Measurements from ENCODE around the gene SLC25A41. TPM values are rescaled to one million over a fixed set of nuclear protein-coding genes. Genes with fewer than 3 reads are reported as not detected.

SLC25A41 gene
- total RNA-seq, 1 donor from 2014 or later = 0.30 TPM

GRCh38 chr19:6455924-6456323 is 22.4 kb upstream of the SLC25A41 start:
- DNase-seq (ENCODE audit: low spot score) = no peak
- peaks cover 52% of the 10 kb centered on the region for H3K36me3 Mint-ChIP-seq (ENCODE audit: low read depth)
- no peak overlapping the region for H3K4me3 Mint-ChIP-seq (ENCODE audit: low read depth)
- H3K27ac Mint-ChIP-seq = no peak overlapping the region
- no peaks in the 10 kb centered on the region for H3K27me3 Mint-ChIP-seq (ENCODE audit: low read depth)
- peaks cover 19% of the 10 kb centered on the region for H3K9me3 Mint-ChIP-seq
- H3K4me1 Mint-ChIP-seq (ENCODE audit: low read depth) = peaks cover 6% of the 10 kb centered on the region
- intact Hi-C loops (cut with micrococcal nuclease) = no loop called here

GRCh38 chr19:6453951-6454565 is 20.5 kb upstream of the SLC25A41 start:
- Mint-ChIP-seq H3K4me1 (ENCODE audit: low read depth) (peaks cover 6% of the 10 kb centered on the region), H3K9me3 (peaks cover 19% of the 10 kb centered on the region), H3K36me3 (ENCODE audit: low read depth) (peaks cover 57% of the 10 kb centered on the region), H3K27me3 (ENCODE audit: low read depth) (no peaks in the 10 kb centered on the region), H3K27ac (no peak overlapping the region), H3K4me3 (ENCODE audit: low read depth) (no peak overlapping the region)
- no peak for DNase-seq (ENCODE audit: low spot score)
- intact Hi-C loops (cut with micrococcal nuclease) = no loop called here

GRCh38 chr19:6452899-6453298 is 19.3 kb upstream of the SLC25A41 start:
- no peak for DNase-seq (ENCODE audit: low spot score)
- intact Hi-C loops (cut with micrococcal nuclease) = no loop called here
- Mint-ChIP-seq H3K4me1 (ENCODE audit: low read depth) (no peaks in the 10 kb centered on the region), H3K27me3 (ENCODE audit: low read depth) (no peaks in the 10 kb centered on the region), H3K27ac (no peak overlapping the region), H3K36me3 (ENCODE audit: low read depth) (peaks cover 57% of the 10 kb centered on the region), H3K9me3 (peaks cover 19% of the 10 kb centered on the region), H3K4me3 (ENCODE audit: low read depth) (no peak overlapping the region)

- DNase-seq (ENCODE audit: low spot score) = no peak
- H3K4me3 Mint-ChIP-seq (ENCODE audit: low read depth) = no peak overlapping the region
- H3K9me3 Mint-ChIP-seq = peaks cover 19% of the 10 kb centered on the region
- no peaks in the 10 kb centered on the region for H3K27me3 Mint-ChIP-seq (ENCODE audit: low read depth)
- intact Hi-C loops (cut with micrococcal nuclease) = no loop called here
- peaks cover 57% of the 10 kb centered on the region for H3K36me3 Mint-ChIP-seq (ENCODE audit: low read depth)
- no peak overlapping the region for H3K27ac Mint-ChIP-seq
- no peaks in the 10 kb centered on the region for H3K4me1 Mint-ChIP-seq (ENCODE audit: low read depth)
Observed at GRCh38 chr19:6452223-6452614, 18.7 kb upstream of the SLC25A41 start.

GRCh38 chr19:6451583-6452222 is 18.1 kb upstream of the SLC25A41 start:
- Mint-ChIP-seq H3K36me3 (ENCODE audit: low read depth) (peaks cover 57% of the 10 kb centered on the region), H3K27ac (no peak overlapping the region), H3K9me3 (peaks cover 19% of the 10 kb centered on the region), H3K4me3 (ENCODE audit: low read depth) (no peak overlapping the region), H3K4me1 (ENCODE audit: low read depth) (no peaks in the 10 kb centered on the region), H3K27me3 (ENCODE audit: low read depth) (no peaks in the 10 kb centered on the region)
- no peak for DNase-seq (ENCODE audit: low spot score)
- intact Hi-C loops (cut with micrococcal nuclease) = no loop called here

GRCh38 chr19:6450166-6450565 is 16.6 kb upstream of the SLC25A41 start:
- DNase-seq (ENCODE audit: low spot score) = no peak
- H3K9me3 Mint-ChIP-seq = peaks cover 15% of the 10 kb centered on the region

GRCh38 chr19:6448045-6448444 is 14.5 kb upstream of the SLC25A41 start:
- no peak overlapping the region for H3K4me3 Mint-ChIP-seq (ENCODE audit: low read depth)
- no peak overlapping the region for H3K27ac Mint-ChIP-seq
- H3K4me1 Mint-ChIP-seq (ENCODE audit: low read depth) = no peaks in the 10 kb centered on the region
- H3K27me3 Mint-ChIP-seq (ENCODE audit: low read depth) = no peaks in the 10 kb centered on the region
- no peaks in the 10 kb centered on the region for H3K9me3 Mint-ChIP-seq
- intact Hi-C loops (cut with micrococcal nuclease) = no loop called here
- H3K36me3 Mint-ChIP-seq (ENCODE audit: low read depth) = peaks cover 22% of the 10 kb centered on the region
- no peak for DNase-seq (ENCODE audit: low spot score)

More at GRCh38 chr19:6450166-6450565, 16.6 kb upstream of the SLC25A41 start:
- H3K27ac Mint-ChIP-seq = no peak overlapping the region
- no peak overlapping the region for H3K4me3 Mint-ChIP-seq (ENCODE audit: low read depth)
- no peaks in the 10 kb centered on the region for H3K4me1 Mint-ChIP-seq (ENCODE audit: low read depth)
- H3K27me3 Mint-ChIP-seq (ENCODE audit: low read depth) = no peaks in the 10 kb centered on the region
- H3K36me3 Mint-ChIP-seq (ENCODE audit: low read depth) = peaks cover 43% of the 10 kb centered on the region
- intact Hi-C loops (cut with micrococcal nuclease) = no loop called here

- Mint-ChIP-seq H3K4me1 (ENCODE audit: low read depth) (no peaks in the 10 kb centered on the region), H3K27me3 (ENCODE audit: low read depth) (no peaks in the 10 kb centered on the region), H3K4me3 (ENCODE audit: low read depth) (no peak overlapping the region), H3K36me3 (ENCODE audit: low read depth) (peaks cover 7% of the 10 kb centered on the region), H3K9me3 (no peaks in the 10 kb centered on the region), H3K27ac (no peak overlapping the region)
- intact Hi-C loops (cut with micrococcal nuclease) = no loop called here
- DNase-seq (ENCODE audit: low spot score) = no peak
Observed at GRCh38 chr19:6446452-6446851, 12.9 kb upstream of the SLC25A41 start.

GRCh38 chr19:6443986-6444385 is 10.4 kb upstream of the SLC25A41 start:
- no peaks in the 10 kb centered on the region for H3K36me3 Mint-ChIP-seq (ENCODE audit: low read depth)
- H3K4me3 Mint-ChIP-seq (ENCODE audit: low read depth) = no peak overlapping the region
- DNase-seq (ENCODE audit: low spot score) = no peak
- H3K27me3 Mint-ChIP-seq (ENCODE audit: low read depth) = no peaks in the 10 kb centered on the region
- no peaks in the 10 kb centered on the region for H3K9me3 Mint-ChIP-seq
- no peak overlapping the region for H3K27ac Mint-ChIP-seq
- H3K4me1 Mint-ChIP-seq (ENCODE audit: low read depth) = no peaks in the 10 kb centered on the region
- intact Hi-C loops (cut with micrococcal nuclease) = no loop called here

- intact Hi-C loops (cut with micrococcal nuclease) = no loop called here
Observed at GRCh38 chr19:6442087-6442688, 8.6 kb upstream of the SLC25A41 start.

GRCh38 chr19:6440905-6441304 is 7.3 kb upstream of the SLC25A41 start:
- intact Hi-C loops (cut with micrococcal nuclease) = no loop called here
- no peak for DNase-seq (ENCODE audit: low spot score)
- Mint-ChIP-seq H3K27ac (no peak overlapping the region), H3K4me1 (ENCODE audit: low read depth) (no peaks in the 10 kb centered on the region), H3K36me3 (ENCODE audit: low read depth) (no peaks in the 10 kb centered on the region), H3K9me3 (no peaks in the 10 kb centered on the region), H3K4me3 (ENCODE audit: low read depth) (no peak overlapping the region), H3K27me3 (ENCODE audit: low read depth) (no peaks in the 10 kb centered on the region)

More at GRCh38 chr19:6442087-6442688, 8.6 kb upstream of the SLC25A41 start:
- Mint-ChIP-seq H3K27ac (no peak overlapping the region), H3K36me3 (ENCODE audit: low read depth) (no peaks in the 10 kb centered on the region), H3K4me3 (ENCODE audit: low read depth) (no peak overlapping the region), H3K4me1 (ENCODE audit: low read depth) (no peaks in the 10 kb centered on the region), H3K27me3 (ENCODE audit: low read depth) (no peaks in the 10 kb centered on the region), H3K9me3 (no peaks in the 10 kb centered on the region)
- no peak for DNase-seq (ENCODE audit: low spot score)

- Mint-ChIP-seq H3K9me3 (no peaks in the 10 kb centered on the region), H3K4me3 (ENCODE audit: low read depth) (no peak overlapping the region), H3K4me1 (ENCODE audit: low read depth) (no peaks in the 10 kb centered on the region), H3K27ac (no peak overlapping the region), H3K27me3 (ENCODE audit: low read depth) (no peaks in the 10 kb centered on the region), H3K36me3 (ENCODE audit: low read depth) (no peaks in the 10 kb centered on the region)
- intact Hi-C loops (cut with micrococcal nuclease) = no loop called here
- no peak for DNase-seq (ENCODE audit: low spot score)
Observed at GRCh38 chr19:6439743-6440142, 6.2 kb upstream of the SLC25A41 start.

- intact Hi-C loops (cut with micrococcal nuclease) = no loop called here
- Mint-ChIP-seq H3K9me3 (no peaks in the 10 kb centered on the region), H3K4me3 (ENCODE audit: low read depth) (no peak overlapping the region), H3K4me1 (ENCODE audit: low read depth) (peaks cover 4% of the 10 kb centered on the region), H3K27ac (no peak overlapping the region), H3K27me3 (ENCODE audit: low read depth) (no peaks in the 10 kb centered on the region), H3K36me3 (ENCODE audit: low read depth) (no peaks in the 10 kb centered on the region)
- no peak for DNase-seq (ENCODE audit: low spot score)
Observed at GRCh38 chr19:6433165-6433564, 398 bp downstream of the SLC25A41 start.

Measured in activated T-helper 2 cell treated with anti-CD3 and anti-CD28 coated beads, Interferon-gamma antibody, Interleukin-2, Interleukin-4, amounts not matched to agents 10 μg/mL and 5 μg/mL and 100 μg/mL, durations not matched to agents 14 hours and 24 hours and 36 hours (primary cell).